ENCODE measurements around the gene CEACAM18.

Gene CEACAM18

GRCh38 chr19:51503896-51504295 is 25.6 kb downstream of the CEACAM18 start:
- Histone ChIP-seq H3K36me3 (ENCODE audit: control insufficient read depth, low read length) (no peaks in the 10 kb centered on the region), H3K4me2 (ENCODE audit: low read length) (no peak overlapping the region), H3K4me3 (ENCODE audit: low read length) (no peak overlapping the region), H3K4me1 (ENCODE audit: control insufficient read depth, low read length) (no peaks in the 10 kb centered on the region), H3K79me2 (ENCODE audit: control insufficient read depth, low read length) (no peaks in the 10 kb centered on the region), H3F3A (ENCODE audit: control insufficient read depth, insufficient read depth) (no peaks in the 10 kb centered on the region), H3K9me3 (ENCODE audit: control insufficient read depth, insufficient read depth, low read length) (no peaks in the 10 kb centered on the region), H4K20me1 (ENCODE audit: control insufficient read depth, insufficient read depth, low read depth, low read length) (no peaks in the 10 kb centered on the region), H3K27me3 (ENCODE audit: control insufficient read depth, low read length) (no peaks in the 10 kb centered on the region), H3K27ac (ENCODE audit: low read depth, low read length) (no peak overlapping the region), H3K9me2 (replicated peaks; ENCODE audit: control insufficient read depth, low read length) (no peaks in the 10 kb centered on the region)
- TF ChIP-seq EZH2phosphoT487 (IDR thresholded peaks at IDR 0.05; ENCODE audit: borderline replicate concordance, low read length) = no peak
- TF ChIP-seq CTCF (IDR thresholded peaks at IDR 0.05; ENCODE audit: low read depth, low read length, poor library complexity, severe bottlenecking) = no peak

- Histone ChIP-seq H3F3A (ENCODE audit: control insufficient read depth, insufficient read depth) (no peaks in the 10 kb centered on the region), H3K27me3 (ENCODE audit: control insufficient read depth, low read length) (no peaks in the 10 kb centered on the region), H3K9me3 (ENCODE audit: control insufficient read depth, insufficient read depth, low read length) (no peaks in the 10 kb centered on the region), H3K4me2 (ENCODE audit: low read length) (no peak overlapping the region), H3K4me1 (ENCODE audit: control insufficient read depth, low read length) (no peaks in the 10 kb centered on the region), H3K27ac (ENCODE audit: low read depth, low read length) (no peak overlapping the region), H3K36me3 (ENCODE audit: control insufficient read depth, low read length) (no peaks in the 10 kb centered on the region), H3K9me2 (replicated peaks; ENCODE audit: control insufficient read depth, low read length) (no peaks in the 10 kb centered on the region), H3K4me3 (ENCODE audit: low read length) (no peak overlapping the region), H4K20me1 (ENCODE audit: control insufficient read depth, insufficient read depth, low read depth, low read length) (no peaks in the 10 kb centered on the region), H3K79me2 (ENCODE audit: control insufficient read depth, low read length) (no peaks in the 10 kb centered on the region)
- TF ChIP-seq CTCF (IDR thresholded peaks at IDR 0.05; ENCODE audit: low read depth, low read length, poor library complexity, severe bottlenecking) = no peak
- TF ChIP-seq EZH2phosphoT487 (IDR thresholded peaks at IDR 0.05; ENCODE audit: borderline replicate concordance, low read length) = no peak
Measured at GRCh38 chr19:51505904-51506303, 27.6 kb downstream of the CEACAM18 start.

- H4K20me1 ChIP-seq (ENCODE audit: control insufficient read depth, insufficient read depth, low read depth, low read length) = no peaks in the 10 kb centered on the region
- no peaks in the 10 kb centered on the region for H3K4me1 ChIP-seq (ENCODE audit: control insufficient read depth, low read length)
- H3K4me2 ChIP-seq (ENCODE audit: low read length) = no peak overlapping the region
- no peaks in the 10 kb centered on the region for H3K9me3 ChIP-seq (ENCODE audit: control insufficient read depth, insufficient read depth, low read length)
- no peaks in the 10 kb centered on the region for H3F3A ChIP-seq (ENCODE audit: control insufficient read depth, insufficient read depth)
- no peaks in the 10 kb centered on the region for H3K27me3 ChIP-seq (ENCODE audit: control insufficient read depth, low read length)
- H3K27ac ChIP-seq (ENCODE audit: low read depth, low read length) = no peak overlapping the region
- H3K79me2 ChIP-seq (ENCODE audit: control insufficient read depth, low read length) = no peaks in the 10 kb centered on the region
- H3K36me3 ChIP-seq (ENCODE audit: control insufficient read depth, low read length) = no peaks in the 10 kb centered on the region
- TF ChIP-seq CTCF (IDR thresholded peaks at IDR 0.05; ENCODE audit: low read depth, low read length, poor library complexity, severe bottlenecking) (no peak), EZH2phosphoT487 (IDR thresholded peaks at IDR 0.05; ENCODE audit: borderline replicate concordance, low read length) (no peak)
- H3K9me2 ChIP-seq (replicated peaks; ENCODE audit: control insufficient read depth, low read length) = no peaks in the 10 kb centered on the region
- H3K4me3 ChIP-seq (ENCODE audit: low read length) = no peak overlapping the region
Measured at GRCh38 chr19:51507192-51507591, 28.9 kb downstream of the CEACAM18 start.

- no peak for TF ChIP-seq CTCF (IDR thresholded peaks at IDR 0.05; ENCODE audit: low read depth, low read length, poor library complexity, severe bottlenecking)
- no peak for TF ChIP-seq EZH2phosphoT487 (IDR thresholded peaks at IDR 0.05; ENCODE audit: borderline replicate concordance, low read length)
- Histone ChIP-seq H4K20me1 (ENCODE audit: control insufficient read depth, insufficient read depth, low read depth, low read length) (no peaks in the 10 kb centered on the region), H3K4me3 (ENCODE audit: low read length) (no peak overlapping the region), H3K4me2 (ENCODE audit: low read length) (no peak overlapping the region), H3K4me1 (ENCODE audit: control insufficient read depth, low read length) (no peaks in the 10 kb centered on the region), H3K9me3 (ENCODE audit: control insufficient read depth, insufficient read depth, low read length) (no peaks in the 10 kb centered on the region), H3K9me2 (replicated peaks; ENCODE audit: control insufficient read depth, low read length) (no peaks in the 10 kb centered on the region), H3K27ac (ENCODE audit: low read depth, low read length) (no peak overlapping the region), H3K27me3 (ENCODE audit: control insufficient read depth, low read length) (no peaks in the 10 kb centered on the region), H3K36me3 (ENCODE audit: control insufficient read depth, low read length) (no peaks in the 10 kb centered on the region), H3K79me2 (ENCODE audit: control insufficient read depth, low read length) (no peaks in the 10 kb centered on the region), H3F3A (ENCODE audit: control insufficient read depth, insufficient read depth) (no peaks in the 10 kb centered on the region)
Measured at GRCh38 chr19:51507640-51508058, 29.3 kb downstream of the CEACAM18 start.

All from DOHH2 (cell line).